ENCODE results near the gene SYNE1.

SYNE1 gene

DNA sequence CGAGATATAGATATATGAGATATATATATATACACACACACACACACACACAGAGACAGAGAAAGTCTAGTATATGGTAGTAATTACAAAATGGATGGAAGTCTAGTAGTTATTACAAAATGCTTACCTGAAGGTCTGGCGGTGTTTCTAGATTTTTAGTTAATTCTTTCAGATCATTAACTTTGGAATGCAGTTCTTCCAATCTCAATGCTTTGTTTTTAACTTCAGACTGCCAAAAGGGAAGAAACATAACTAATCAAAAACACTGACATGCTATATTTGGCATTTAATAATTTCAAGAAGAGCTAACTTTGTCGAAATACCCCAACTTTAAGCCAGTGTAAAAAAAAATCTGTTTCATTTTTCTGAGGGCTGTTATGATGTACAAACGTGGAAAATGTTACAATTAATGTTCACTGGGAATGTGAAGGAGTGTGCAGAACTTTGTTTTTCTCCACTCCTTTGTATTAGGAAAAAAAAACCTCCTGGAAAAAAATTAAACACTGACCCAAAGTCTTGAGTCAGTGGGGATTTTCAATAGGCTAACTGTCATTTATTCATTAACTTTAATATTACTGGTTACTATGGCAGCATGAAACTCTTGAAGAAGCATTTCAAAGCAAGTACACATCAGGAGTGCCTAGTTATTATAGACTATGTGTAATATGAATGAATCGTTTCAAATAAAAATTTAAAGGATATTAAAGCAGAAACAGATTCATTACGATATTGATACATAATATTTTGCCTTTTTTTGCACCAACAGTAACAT lies 232.9 kb downstream of the SYNE1 start:
- DNase-seq: no peak

DNA sequence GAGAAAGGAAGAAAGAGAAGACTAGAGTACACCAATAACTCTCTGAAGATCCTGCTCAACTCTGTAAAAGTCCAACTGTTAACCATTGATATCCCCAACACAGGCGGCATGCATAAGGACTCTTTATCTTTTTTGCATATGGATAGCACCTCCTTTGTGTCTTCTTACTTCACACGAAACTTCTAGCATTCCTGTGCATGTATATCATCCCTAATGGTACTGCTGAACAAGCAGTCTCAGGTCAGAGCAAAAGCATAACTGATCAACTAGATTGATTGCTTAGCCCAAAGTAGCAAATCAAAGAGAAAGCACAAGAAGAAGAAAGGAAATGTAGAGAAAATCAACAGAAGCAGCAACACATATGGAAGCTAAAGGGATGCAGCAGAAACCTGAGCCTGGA lies 234.4 kb downstream of the SYNE1 start:
- no peak for DNase-seq

DNA sequence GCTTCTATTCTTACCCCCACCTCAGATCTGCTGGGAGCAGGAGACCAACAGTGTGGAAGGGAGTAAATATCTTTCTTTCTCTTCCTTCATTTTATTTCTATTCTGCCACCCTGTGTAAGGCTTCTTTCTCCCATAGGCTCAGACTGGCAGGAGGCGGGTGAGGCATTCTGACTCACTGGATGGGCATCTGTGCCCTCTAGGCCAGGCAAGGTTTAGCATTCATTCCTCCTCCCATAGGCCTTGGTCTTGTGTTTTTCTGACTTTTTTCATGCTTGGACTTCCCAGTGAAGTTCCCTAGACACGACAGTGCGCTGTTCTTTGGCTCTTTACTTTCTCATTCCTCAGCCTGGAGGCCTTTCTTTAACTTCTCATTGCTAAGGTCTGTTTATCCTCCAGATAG lies 235.2 kb downstream of the SYNE1 start:
- no peak for DNase-seq

DNA sequence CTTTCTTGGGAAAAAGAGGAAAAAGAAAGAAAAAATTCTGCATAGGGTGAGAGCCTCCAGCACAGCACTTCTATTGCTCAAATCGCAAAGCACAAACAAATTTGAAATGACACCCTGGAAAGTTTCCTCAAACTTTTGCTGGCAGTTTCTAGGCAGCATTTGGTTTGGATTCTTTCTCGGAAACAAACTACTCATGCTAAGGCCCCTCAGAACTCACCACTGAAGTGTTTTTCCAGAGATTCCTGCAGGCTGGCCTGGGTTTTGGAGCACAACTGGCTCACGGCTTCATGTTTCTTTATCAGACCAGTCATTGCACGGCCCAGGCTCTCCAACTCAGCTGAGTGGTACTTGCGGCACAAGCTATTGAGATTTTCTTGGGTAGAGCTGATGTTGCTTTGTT lies 237.8 kb downstream of the SYNE1 start:
- no peak for DNase-seq

DNA sequence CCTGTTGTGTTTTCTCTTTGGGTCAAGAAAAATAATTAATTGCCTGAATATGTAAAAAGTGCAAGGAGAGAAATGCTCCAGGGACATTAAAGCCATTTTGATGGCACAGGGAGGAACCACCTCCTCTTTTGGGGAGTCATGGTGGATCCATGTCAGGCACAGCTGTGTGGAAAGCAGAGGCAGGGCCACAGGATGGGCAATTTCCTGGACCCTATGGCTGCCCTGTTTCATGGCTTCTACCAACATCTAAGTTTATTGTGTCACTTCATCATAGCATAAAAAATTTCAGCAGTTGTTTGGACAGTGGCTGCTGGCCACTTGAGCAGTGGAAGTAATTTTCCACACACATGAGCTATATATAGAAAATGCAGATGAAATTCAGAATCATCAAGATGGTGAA lies 238.2 kb downstream of the SYNE1 start:
- DNase-seq: no peak

DNA sequence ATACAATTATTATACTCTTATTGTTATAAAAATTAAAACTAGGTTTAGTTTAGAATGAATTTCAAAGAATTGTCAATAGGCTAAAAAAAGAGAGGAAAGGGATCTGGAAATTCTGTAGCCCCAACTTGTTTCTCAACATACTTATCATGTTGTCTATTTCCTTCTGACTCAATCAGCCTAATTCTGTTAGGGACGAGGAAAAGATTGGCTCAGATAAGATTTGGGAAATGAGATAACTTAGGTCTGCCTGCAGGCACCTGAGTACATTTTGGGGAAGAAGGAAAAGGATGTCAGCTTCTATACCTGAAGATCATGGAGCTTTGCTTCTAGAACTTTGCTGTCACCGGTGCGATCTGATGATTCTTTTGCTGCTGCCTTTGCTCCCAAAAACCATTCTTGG lies 238.8 kb downstream of the SYNE1 start:
- DNase-seq: no peak

DNA sequence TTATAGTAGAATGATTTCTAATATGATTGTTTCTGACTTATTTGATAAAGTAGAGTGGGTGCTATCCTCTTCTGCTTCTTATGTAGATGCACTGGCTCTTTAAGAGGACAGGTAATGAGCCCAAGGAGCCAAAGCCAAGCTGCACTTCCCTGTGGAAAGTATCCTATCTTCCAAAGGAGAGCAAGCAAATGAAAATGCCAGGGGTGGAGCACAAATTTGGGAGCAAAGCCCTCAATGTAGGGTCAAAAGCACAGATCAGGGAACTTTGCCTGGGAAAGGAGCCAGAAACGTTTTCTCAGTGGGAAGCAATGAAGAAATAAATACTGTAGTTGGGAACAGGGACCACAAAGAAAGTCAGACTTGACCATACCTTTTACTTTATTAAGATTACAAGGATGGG lies 242.9 kb downstream of the SYNE1 start:
- no peak for DNase-seq

DNA sequence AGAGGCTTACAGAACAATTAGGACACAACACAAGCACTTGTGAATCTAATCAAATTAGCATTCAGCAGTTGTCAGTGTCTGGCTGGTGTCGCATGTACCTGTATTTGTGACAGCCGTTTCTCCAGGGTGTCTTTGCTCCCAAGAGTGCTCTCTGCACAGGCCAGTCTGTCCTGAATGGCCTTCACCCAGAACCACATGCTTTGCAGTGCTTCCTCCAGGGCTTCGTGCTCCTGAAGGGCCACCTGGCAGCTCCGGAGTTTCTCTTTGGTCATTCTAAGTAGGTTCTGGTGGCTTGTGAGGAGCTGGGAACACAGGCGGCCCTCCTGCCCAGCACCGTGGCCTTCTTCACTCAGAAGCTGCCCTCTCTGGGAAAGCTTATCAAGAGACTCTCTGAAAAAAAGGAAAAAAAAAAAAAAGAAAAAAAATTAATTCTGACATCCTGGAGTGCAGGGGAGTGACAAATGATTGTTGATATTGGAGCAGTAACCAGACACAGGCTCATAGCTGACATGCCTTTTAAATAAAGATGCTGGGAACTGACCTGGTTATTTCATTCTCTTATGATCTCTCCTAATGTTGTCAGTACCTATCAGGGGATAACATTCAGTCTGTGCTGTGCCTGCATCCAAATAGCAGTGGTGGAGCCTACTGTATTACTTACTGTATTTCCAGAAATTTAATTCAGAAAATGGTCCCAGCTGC lies 245.8 kb downstream of the SYNE1 start:
- no peak for DNase-seq

DNA sequence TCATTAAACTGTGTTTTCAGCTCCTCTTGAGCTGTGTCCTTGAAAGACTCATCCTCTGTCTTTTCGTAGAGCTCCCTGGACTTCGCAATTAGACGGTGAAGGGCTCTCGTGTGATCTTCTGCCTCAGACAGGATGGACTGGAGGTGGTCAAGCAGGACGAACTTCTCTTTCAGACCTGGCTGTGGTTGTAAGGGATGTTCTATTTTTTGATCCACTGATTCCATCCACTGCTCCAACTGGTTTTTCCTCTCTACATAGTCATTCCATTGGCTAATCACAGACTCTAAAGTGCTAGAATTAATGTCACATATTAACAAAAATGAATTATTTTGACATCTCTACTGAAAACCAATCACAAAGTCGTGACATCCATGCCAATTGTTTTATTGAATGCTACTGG lies 250.1 kb downstream of the SYNE1 start:
- no peak for DNase-seq

DNA sequence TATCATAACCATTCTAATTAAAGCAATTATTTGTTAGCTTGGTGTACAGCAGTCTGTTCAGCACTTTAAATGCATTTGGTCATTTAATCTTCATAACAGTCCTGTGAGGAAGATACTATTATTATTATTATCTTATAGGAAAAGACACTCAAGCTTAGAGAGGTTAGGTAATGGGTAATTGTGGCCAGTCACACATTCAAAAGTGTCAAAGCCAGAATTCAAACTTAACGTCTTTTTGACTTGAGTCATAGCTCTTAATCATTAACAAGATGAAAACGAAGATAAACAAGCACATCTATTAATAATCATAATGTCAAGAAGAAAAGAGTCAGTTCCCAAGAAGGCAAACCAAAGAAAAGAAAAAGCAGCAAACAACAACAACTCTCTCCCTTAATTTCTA lies 251.0 kb downstream of the SYNE1 start:
- DNase-seq: no peak

DNA sequence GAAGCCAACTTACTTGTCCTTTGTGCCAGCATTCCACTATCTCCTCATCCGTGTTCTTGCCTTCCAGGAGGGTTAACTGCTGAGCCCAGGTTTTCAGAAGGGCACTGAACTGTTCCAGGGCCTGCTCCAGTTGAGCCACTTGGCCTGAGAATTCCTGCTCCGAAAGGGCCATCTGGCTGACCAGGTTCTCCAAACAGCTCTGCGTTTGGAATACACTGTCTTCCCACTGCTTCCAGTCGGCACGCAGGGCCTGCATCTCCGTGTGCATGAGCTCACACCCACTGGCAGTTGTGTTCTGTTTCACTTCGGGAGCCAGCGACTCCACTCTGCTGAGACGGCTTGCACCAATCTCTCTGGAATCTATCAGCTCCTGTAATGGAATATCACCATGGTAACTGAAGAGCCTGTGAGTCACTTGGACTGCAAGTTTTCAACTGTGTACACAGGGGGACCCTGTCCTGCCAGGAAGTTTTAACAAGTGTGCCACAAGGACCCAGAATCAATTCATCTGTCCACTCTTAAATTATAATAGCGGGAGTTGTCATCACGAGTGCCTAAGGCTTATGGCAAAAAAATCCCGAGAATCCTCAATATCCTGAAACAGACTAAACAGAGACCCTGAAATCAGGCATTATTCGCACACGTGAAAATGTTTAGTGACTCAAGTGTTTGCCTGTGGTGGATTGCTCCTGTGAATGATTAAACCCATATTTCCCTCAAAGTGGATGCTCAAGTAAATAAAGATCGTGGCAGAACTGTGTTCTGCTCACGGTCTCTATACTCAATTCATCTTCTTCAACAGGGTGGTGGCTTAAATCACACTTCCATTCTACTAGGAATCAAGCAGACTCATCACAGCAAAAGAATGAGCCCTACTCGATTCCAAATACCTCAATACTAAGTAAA lies 255.9 kb downstream of the SYNE1 start:
- DNase-seq: no peak

DNA sequence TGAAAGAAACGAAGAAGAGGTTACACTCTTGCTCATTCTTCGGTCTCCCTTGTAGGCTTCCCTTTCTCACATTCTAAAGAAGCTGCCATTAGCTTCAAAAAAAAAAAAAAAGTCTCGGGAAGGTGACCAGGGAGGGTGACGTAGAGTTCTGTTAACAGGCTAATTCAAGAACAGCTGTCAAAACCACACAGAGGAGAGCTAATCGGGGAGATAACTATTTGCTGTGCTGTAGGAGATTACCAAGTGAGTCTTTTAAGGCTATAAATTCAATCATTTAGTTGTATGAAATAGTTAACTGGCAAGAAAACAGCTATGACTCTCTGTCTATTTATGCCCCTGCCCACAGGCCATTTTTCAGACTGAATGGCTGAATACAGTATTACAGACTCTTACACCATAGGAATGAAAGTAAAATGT lies 256.8 kb downstream of the SYNE1 start:
- DNase-seq: peak; percentile 5

DNA sequence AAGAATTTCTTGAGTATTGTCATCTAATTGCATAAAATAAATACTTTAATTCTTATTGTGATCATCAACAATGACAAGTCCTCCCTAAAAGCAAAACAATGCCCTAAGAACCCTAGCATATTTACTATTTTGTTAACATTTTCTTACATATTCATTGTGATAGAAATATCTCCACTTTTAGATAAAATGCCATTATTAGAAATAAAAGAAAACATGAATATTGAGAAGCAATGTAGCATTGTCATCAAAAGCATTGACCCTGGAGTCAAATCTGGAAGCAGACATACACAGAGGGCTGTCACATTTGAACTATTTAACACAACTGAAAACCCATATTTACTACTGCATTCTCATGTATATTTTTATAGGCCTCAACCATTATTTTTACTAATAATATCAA lies 257.7 kb downstream of the SYNE1 start:
- DNase-seq: no peak

DNA sequence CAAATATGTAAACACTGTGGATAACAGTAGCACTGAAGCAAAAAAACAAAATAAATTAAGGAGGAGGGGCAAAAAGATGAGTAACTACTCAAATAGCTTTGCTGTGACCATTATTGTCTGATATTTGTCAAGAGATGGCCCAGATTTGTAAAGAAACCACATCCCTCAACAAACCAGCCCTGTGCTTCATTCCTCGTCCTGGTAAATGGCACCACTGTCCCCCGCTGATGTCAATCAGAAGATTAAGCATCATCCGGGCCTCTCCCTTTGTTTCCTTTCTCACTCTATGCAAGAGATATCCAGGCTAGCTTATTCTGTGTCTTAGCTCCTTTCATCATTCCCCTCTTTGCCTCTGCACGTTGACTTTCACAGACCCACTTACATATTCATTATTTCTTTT lies 259.0 kb downstream of the SYNE1 start:
- DNase-seq: no peak

DNA sequence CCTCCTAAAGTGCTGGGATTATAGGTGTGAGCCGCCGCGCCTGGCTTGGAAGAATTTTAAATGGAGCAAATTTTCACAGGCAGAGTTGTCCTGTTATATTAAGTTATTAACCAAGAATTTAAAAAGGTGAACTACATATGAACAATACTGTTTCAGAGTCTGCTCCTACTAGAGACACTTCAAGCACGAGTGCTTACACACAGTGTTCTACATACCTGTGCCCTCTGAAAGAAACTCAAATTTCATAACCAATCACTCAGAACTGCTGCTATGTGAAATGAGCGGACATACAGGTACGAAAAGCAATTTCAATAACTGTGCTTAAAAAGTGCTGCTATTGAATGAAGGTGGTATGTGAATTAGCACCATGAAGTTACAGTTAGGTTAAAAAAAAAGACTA lies 262.0 kb downstream of the SYNE1 start:
- no peak for DNase-seq

DNA sequence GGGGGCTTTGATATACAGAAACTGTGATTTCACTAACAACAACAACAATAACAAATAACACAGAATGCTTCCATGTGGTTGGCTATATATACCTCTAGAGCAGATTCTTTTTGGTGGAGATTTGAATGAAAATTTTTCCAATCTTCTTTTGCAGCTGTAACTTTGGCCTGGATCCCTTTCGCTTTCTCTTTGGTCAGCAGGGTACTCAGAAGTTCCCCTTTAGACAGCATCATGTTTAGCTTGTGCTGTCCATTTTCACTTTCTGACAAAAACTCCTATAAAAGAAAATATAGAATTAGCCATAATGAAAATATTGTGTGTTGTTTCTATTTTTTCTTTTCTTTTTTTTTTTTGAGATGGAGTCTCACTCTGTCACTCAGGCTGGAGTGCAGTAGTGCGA lies 264.2 kb downstream of the SYNE1 start:
- DNase-seq: no peak

DNA sequence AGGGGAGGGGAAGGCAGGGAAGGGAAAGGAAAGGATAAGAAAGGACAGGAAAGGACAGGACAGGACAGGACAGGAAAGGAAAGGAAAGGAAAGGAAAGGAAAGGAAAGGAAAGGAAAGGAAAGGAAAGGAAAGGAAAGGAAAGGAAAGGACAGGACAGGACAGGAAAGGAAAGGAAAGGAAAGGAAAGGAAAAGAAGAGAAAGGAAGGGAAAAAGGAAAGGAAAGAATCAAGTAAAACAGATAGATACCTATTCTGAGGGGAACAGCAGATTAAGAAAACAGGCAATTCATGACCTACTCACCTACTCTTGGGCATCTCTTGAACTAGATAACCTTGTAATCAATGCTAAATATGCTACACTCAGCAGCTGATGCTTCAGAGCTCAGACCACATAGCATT lies 265.4 kb downstream of the SYNE1 start:
- DNase-seq: no peak

DNA sequence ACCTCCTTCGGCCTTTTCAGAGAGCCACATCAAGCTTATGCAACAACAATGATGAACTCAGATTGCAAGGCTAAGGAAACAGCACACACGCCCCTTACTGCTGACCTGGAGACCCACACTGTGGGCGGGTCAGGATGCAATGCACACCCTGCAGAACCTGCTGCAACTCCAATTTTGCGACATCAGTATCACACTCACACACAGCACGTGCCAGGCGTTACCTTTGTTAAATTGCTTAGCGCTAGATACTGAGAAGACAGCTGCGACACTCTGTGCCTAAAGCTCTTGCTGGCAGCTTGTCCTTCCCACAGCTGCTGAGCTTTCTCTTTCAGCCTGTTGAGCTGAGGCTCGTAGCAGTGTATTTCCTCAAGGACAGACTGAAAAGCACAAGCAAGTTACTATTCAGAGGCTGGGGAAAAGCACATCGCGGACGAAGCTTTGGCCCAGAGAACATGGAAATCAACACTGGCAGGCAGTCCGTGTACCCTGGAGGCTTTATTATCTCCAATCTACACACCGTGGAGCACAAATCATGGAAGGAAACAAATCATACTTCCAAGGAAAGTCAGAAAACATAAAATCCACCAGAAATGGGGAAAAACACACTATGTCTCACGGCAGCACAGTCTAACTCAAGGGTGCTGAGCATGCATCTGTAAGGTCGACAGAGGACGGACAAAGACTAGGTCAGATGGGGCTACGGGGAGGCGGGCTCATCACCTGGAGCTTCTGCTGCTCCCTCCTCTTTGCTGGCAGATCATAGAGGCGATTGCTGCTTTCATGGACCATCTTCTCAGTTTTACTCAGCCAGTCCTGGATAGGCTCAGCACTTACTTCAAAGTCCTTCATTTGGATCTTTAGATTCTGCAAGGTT lies 268.2 kb downstream of the SYNE1 start:
- no peak for DNase-seq

DNA sequence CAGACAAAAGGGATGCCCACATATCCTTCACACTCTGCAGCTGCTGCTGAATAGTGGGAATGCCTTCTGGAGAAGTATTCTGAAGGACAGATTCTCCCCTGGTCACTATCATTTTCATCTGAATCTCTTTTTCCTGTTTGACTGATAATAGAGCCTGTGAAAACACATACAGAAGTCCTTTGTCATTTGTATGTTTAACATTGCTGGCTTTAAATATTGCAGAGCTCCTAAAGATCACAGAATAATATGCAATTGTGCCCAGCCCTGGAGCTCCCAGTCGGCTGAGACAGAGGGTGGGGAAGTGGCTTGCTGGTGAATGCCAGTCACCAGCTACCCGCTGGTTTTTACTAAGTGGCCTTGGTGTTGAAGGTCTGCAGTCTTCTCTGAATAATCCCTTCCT lies 272.3 kb downstream of the SYNE1 start:
- DNase-seq: no peak

DNA sequence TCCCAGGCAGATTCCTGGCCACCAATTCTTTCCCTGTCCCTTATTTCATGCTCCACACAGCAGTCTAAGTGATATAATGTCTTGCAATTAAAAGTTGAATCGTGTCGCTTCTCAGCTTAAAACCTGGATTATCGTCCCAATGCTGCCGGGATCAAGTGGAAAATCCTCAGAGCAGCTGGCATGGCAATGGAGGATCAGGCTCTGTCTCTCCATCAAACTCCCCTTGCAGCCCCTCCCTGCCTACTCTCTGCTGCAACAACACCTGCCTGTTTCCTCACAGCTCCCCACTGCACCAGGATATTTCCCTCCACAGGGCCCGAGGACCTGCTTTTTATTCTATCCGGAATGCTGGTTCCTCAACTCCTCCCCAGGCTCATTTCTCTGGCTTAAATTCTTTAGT lies 277.1 kb downstream of the SYNE1 start:
- no peak for DNase-seq

DNA sequence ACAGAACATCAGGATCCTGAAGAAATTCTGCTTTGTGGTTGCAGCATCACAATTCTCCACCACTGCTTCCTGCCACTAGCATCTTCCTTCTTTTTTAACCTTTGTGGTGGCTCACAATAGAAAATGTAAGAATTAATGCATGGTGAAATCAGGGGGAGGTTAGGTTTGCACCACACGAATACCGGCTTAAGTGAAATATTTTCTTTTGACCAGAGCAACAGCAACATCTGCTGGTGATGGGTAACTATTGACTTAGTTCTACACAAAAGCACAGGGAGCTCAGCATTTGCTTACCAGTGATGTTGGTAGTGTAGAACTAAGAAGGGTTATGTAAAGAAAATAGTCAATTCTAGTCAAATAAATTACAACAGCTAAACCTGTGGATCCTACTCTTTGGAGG lies 280.5 kb downstream of the SYNE1 start:
- peak; percentile 20 for DNase-seq

DNA sequence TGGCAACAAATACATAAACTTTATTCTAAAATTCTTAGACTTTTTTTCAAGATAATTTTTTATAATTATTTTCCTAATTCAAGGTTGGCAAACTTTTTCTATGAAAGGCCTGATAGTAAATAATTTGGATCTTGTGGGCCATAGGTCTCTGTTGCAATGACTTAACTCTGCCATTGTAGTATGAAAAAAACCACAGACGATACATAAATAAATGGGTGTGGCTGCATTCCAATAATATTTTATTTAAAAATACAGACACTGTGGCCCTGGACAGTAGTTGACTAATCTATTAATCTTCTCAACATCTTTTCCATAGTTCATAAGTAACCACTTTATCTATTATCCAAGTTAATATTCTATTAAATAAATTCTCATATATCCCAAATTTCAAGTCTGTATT lies 281.1 kb downstream of the SYNE1 start:
- no peak for DNase-seq

DNA sequence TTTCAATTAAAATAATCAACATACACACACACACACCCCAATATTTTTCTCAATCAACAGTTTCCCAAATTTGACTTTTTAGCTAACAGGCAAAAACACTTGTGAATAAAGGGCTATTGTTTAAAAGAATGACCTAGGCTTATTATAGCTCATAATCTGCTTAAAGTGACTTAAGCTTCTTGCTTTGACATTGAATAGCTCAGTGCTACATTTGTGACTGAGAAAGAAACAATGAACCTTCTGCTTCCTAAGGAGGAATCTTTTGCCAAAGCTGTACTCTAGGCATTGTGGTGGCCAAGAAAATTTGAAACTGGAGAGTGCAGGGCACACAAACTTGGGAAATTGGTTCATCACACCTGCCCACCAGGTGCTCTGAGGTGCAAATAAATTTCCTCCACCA lies 282.0 kb downstream of the SYNE1 start:
- no peak for DNase-seq

Measured in hematopoietic multipotent progenitor cell treated with erythropoietin and hydrocortisone succinate and interleukin-3 and kit ligand, for 8 days (in vitro differentiated cells).